Measurements from ENCODE around the gene ADGRG1.

The ADGRG1 gene

GRCh38 chr16:57651344-57652333 is 23.2 kb downstream of the ADGRG1 start:
- no peak for DNase-seq

GRCh38 chr16:57652695-57653471 is 24.5 kb downstream of the ADGRG1 start:
- no peak for DNase-seq

- no peak for DNase-seq
Observed at GRCh38 chr16:57653936-57654335, 25.5 kb downstream of the ADGRG1 start.

GRCh38 chr16:57656342-57656955 is 28.0 kb downstream of the ADGRG1 start:
- no peak for DNase-seq

- no peak for DNase-seq
Observed at GRCh38 chr16:57657228-57657627, 28.8 kb downstream of the ADGRG1 start.

- DNase-seq, result no peak
Observed at GRCh38 chr16:57658130-57658877, 29.9 kb downstream of the ADGRG1 start.

GRCh38 chr16:57658878-57659674 is 30.6 kb downstream of the ADGRG1 start:
- no peak for DNase-seq

GRCh38 chr16:57660715-57661463 is 32.5 kb downstream of the ADGRG1 start:
- DNase-seq, result no peak

- DNase-seq, result no peak
Observed at GRCh38 chr16:57661510-57661909, 33.1 kb downstream of the ADGRG1 start.

- DNase-seq, result no peak
Observed at GRCh38 chr16:57661936-57662906, 33.8 kb downstream of the ADGRG1 start.

- no peak for DNase-seq
Observed at GRCh38 chr16:57663436-57663835, 35.0 kb downstream of the ADGRG1 start.

GRCh38 chr16:57663917-57664661 is 35.7 kb downstream of the ADGRG1 start:
- no peak for DNase-seq

GRCh38 chr16:57664662-57665025 is 36.2 kb downstream of the ADGRG1 start:
- DNase-seq, result no peak

GRCh38 chr16:57665541-57665940 is 37.1 kb downstream of the ADGRG1 start:
- no peak for DNase-seq

- DNase-seq, result no peak
Observed at GRCh38 chr16:57666353-57667047, 38.1 kb downstream of the ADGRG1 start.

GRCh38 chr16:57667048-57667525 is 38.7 kb downstream of the ADGRG1 start:
- no peak for DNase-seq

GRCh38 chr16:57667526-57668262 is 39.3 kb downstream of the ADGRG1 start:
- no peak for DNase-seq

GRCh38 chr16:57668263-57668571 is 39.8 kb downstream of the ADGRG1 start, which contains the start of gene ADGRG3:
Gene ADGRG3 (plus strand): TSS chr16:57668306. CDS start chr16:57668348, 42 bp downstream.
- no peak for DNase-seq
